DMS153 (cell line): ENCODE data around the gene CST3.

ENCODE experiments used
- DNase-seq: peaks from one replicate; lab custom pipeline; 2025; lab: John Stamatoyannopoulos, UW

The CST3 gene

DNA sequence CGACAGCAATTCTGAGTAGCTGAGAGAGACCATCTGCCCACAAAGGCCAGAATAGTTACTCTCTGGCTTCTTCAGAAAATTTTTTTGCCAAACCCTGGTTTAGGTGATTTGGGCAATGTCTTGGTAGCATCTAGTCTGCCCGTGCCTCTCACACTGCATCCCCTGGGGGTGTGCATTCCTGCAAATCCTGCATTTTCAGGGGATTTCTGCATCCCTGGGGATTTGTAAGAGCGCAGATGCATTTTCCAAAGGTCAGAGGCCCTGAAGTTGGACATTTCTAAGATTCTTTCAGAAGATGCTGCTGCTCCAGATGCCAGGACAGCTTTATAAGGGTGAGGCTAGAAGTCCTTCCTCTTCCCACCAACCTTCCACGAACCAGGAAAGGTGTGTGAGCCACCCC lies 36.0 kb downstream of the CST3 start:
- no peak for DNase-seq

DNA sequence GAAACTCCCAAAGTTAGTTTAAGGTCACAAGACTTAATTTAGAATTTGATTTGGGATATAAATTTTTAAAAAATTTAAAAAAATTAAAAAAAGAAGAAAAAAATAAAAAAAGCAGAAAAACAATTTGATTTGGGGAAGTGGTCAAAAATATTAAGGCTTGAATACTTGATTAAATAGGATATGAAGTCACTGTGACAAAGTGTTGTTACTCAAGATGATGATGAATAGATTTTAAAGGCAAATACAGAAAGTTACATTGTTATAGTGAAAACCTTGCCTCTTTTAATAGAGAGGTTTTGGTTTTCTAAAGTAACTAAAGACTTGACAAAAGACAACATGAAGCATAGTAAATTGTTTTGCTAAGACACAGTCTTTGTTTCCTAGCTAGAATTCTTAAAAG lies 39.3 kb downstream of the CST3 start:
- DNase-seq, result no peak

DNA sequence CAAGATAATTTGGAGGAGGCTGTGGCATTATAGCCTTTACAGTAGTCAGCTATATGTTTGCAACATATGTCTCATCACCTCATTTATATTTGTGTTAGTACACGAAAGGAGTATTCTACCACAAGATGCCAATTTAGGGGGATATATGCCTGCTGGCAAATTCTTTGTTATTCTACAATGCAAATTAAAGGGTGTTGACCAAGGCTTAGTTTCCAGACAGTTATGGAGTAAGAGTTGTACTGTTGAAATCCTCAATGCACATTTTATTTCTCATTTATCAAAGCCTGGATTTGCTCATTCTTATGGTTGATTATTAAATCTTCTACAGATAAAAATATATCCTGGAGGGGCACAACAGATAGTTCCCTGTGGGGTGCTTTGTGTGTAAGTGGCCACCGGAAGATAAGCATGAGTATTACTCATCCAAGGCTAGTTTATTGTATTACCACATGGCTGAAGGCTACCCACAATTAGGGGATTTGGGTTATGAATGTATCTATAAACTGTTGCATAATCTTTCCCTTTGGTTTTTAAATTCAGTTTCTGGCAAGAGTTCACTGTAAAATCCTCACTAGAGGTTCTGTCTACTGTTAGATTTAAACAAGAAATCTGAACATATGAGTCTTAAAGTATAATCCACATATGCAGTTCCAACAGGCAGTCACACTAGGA lies 41.0 kb downstream of the CST3 start:
- no peak for DNase-seq

DNA sequence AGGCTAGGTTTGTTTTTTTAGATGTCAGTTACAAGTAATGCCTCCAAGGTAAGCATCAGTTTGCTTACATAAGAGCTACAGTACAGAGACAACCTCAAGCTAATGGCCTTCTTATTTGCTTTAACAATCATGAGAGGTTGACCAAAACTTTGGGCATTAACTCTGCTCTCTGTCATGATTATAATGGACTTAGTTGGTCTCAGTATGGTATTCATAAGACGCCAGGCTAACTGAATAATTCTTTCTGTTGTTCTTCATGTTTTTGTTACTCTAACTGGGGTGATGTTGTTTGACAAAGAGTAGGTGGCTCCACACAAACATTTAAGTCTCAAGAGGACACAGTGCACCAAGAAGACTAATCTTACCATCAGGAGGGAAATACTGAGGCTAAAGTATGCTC lies 41.8 kb downstream of the CST3 start:
- no peak for DNase-seq

DNA sequence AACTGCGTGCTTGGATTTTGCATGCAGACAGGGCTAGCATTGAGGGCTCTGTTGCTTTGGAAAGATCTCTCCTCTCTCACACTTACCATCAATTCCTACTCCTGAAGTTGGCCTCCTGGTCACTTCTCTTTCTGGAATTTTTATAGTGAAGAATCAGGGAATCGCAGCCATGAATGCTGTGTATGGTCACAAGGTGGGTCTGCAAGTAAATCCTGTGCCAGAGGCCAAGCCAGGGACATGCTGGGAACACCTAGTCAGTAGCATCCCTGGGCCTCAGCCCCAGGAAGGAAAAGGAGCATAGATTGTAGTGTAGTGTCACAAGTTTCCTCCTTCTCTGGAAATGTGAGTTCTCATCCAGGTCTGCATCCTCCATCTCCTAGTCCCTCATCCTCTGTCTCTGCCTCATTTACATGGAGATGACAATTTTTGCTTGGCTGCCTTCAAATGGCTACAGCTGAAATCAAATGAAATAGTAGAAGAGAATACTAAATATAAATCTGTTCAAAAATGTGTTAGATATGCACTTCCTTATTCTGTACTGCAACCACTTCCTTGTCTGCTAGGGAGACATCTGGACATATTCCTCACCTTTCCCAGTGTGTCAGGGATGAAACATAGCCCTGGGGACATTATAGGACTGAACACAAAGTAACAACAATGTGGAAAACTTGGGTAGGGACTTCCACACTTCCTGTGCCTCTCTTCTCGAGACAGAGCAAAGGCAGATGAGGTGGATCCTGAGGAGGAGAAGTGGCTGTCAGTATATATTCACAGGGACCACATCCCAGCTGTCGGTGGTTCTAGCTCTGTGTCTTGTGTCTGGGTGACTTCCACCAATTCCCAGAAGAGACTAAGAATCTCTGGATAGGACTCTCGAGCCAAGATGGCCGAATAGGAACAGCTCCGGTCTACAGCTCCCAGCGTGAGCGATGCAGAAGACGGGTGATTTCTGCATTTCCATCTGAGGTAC lies 49.0 kb downstream of the CST3 start:
- no peak for DNase-seq

DNA sequence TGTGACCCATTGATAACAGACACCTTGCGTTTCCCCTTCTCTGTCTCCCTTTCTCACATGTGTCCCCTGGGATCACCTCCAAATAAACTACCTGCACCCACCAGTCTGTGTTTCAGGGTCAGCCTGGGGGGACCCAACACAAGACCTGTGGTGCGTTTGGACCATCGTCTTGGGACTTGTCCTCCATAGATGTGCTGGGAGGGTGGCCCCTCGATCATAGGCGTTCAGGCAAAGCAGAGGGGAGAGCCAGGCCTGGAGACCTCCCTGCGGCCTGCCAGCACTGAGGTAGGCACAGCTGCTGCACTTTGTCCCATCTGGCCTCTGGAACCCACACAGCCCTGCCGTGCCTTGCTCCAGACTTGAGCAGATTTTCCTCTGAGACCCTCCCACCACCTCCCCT lies 50.1 kb downstream of the CST3 start:
- DNase-seq, result no peak

DNA sequence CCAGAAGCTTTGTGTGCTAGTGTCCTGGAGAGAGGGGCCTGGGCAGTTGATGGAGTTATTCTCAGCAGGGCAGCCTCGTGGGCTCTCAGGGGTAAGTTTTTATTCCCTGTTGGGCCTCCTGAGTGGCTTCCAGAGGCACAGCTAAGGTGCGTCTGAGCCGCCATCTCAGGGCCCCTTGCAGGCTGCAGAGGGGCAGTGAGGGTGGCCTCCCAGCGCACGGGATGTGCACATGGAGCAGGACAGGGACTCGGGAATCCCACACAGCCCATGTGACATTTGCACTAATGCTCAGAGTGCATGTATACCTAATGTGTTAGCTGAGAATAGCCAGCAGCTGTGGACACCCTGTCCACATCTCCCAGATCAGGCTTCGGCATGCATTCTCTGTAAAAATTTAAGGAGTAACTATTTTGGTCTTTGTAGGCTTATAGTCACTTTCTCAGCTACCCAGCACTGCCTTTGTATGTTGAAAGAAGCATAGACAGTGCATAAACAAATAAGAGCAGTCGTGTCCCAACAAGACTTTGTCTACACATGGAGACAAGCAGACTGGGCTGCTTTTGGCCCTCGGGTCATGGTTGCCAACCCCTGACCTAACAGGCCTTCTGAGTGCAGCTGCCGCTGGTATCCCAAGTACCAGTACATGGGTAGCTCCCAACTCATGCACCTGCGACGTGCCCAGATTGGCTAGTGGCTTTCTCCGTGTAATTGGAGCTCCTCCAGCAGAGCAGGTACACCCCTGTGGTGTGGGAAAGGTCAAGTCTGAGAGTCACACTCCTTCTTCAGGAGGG lies 50.8 kb downstream of the CST3 start:
- no peak for DNase-seq

DNA sequence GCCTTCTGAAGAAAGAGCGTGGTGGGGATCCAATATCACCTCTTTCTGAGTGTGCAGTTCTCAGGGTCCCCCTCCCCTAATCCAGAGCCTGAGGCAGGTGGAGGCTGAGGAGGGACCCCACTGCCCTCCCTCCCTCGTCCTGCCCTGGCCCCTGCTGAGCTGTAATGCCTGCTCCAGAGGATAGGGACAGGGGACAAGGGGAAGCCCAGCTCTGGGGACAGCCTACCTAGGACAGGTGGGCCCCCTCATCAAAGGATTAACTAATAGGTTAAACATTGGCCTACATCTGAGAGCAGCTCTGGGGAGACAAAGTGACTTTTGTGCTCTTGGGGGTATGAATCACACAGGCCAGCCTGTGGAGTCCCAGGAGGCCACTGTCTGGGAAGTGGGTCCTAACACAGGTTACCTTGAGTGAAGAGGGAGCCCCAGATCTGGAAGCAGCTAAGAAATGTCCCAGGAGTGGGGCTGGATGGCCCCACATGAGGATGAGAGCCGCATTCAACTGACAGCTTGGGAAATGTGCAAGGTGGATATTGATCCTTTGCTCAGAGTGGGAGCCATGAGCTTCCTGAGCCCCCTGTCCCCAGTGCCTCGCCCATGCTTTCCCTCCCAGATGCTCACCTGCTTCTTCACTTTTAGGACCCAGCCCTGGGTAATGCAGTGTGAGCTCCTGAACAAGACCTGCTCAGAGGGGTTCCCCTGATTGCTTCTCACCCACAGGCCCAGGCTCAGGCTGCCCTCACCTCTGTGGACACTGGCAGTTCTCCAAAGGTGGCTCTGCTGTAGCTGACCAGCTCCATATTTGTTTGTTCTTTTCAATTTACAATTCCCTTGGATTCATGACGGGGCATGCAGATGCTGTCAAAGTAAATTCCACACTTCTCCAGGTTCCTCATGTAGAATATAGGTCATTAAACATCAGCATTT lies 51.7 kb downstream of the CST3 start:
- DNase-seq, result no peak

DNA sequence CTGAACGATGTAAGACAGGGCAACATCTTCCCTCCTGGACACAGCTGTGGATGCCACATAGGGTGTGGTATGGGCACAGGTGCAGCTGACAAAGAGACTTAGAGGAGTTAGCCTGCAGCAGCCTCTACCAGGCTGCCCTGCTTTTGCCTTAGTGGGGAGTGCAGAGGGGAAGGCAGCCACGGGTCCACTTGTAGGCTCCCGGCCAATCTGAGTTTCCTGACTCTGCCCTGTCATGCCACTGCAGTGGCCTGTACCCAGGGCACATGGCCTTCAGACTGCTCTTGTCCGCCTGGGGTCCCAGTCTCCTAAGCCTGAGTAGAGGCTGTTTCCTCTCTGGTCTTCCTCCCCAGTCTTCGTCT lies 52.3 kb downstream of the CST3 start:
- no peak for DNase-seq

DNA sequence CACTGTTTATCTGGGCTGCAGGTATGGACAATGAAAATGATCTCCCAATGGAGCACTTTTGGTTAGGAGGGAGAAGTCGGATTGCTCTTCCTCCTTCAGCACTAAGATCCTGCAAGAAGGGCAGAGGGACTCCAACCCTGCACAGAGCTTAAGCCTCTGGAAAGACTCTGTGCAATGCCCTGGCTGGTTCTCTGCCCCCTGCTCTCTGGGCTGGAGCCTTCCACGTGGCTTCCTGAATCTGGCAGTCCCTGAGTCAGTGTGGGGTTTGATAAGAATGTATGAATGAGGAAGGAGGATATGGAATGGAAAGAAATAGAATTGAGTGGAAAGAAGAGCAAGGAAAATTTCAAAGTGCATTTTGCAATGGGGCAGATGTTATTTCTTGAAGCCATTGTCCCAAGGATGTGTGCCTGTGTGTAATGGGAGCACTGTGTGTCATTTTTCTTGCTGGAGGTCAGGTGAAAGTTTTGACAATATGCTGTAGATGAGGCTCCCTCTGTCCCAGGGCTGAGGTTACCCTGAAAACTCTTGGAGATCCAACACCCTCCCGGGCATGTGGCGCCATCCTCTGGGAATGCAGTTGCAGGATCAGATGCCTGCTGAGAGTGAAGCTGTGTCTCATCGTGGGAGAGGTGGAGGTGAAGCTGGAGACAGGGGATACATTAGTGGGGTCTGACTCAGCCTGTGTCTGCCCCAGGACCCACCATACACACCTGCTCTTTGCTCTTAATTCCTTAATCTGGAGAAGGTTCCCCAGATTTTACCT lies 53.1 kb downstream of the CST3 start:
- no peak for DNase-seq
